GM13977 (cell line): Measurements from ENCODE around the gene XIRP1.

Experiments
- DNase-seq: peaks from one replicate; pipeline ENCODE4 v3.0.0; 2012; ENCODE audit warnings: low spot score
- in situ Hi-C: fragments of 300-500 bp; cut with MboI; formaldehyde crosslinking; loops from one replicate; pipeline ENCODE4 v1.12.0; 2022; ENCODE audit warnings: low sequenced_read_pairs, low pct_unique_long_range_greater_than_20kb, mixed read lengths, inconsistent platforms; ENCODE audit not compliant: unreplicated experiment
- TF ChIP-seq, protein P1 (sequence below): IDR thresholded peaks from 2 replicates; pipeline ENCODE4 v1.5.1; 2012; ENCODE audit warnings: mild to moderate bottlenecking, control low read depth; ENCODE audit not compliant: insufficient read depth; ENCODE audit errors: extremely low read depth, missing control alignments

Gene XIRP1

DNA sequence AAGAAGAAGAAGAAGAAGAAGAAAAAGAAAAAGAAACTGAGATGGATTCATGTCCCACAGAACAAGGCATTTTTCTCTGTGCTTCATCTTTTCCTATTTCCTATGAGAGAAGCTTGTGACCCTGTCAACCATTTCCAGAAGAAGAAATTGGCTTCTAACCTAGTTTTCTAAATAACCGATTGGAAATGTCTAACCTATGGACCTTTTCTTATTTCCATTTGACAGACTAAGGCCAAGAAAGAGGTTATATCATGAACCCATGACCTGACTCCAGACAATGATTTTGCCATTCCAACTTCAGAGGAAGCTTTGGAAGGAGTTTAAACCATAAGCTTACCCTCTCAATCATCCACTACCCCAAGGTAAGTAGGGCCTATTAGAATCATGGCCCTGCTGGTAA is 22.7 kb downstream of the XIRP1 start:
- in situ Hi-C loops = no loop called here
- TF ChIP-seq, protein P1, sequence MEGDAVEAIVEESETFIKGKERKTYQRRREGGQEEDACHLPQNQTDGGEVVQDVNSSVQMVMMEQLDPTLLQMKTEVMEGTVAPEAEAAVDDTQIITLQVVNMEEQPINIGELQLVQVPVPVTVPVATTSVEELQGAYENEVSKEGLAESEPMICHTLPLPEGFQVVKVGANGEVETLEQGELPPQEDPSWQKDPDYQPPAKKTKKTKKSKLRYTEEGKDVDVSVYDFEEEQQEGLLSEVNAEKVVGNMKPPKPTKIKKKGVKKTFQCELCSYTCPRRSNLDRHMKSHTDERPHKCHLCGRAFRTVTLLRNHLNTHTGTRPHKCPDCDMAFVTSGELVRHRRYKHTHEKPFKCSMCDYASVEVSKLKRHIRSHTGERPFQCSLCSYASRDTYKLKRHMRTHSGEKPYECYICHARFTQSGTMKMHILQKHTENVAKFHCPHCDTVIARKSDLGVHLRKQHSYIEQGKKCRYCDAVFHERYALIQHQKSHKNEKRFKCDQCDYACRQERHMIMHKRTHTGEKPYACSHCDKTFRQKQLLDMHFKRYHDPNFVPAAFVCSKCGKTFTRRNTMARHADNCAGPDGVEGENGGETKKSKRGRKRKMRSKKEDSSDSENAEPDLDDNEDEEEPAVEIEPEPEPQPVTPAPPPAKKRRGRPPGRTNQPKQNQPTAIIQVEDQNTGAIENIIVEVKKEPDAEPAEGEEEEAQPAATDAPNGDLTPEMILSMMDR = no peak
- DNase-seq = no peak

DNA sequence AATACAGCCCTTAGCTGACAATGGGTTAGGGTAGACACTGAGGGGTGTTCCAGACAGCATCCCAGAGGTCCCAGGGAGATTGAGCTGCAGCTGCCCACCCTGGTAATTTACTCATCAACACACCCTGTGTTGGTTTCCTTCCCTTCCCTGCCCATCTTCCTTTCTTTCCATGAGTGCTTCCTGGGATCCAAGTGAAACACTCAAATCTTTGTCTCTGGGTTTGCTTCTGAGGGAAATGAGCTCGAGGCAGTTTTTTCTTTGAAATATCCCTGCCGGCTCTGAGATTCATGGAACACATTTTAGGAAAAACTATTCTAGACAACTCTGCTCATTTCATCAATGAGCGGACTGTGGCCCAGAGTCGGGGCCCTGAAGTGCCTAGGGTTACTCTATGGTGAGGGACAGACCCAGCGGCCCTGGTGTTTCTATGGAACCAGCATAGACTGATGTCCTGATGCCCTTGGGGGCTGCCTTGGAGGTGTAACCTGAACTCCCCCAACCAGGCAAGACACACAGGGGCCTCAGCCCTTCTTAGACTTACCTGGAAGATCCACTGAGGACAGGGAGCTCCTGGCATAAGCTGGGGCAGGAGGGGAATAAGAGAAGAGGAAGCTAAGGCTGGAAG is 24.1 kb downstream of the XIRP1 start:
- TF ChIP-seq, protein P1 = no peak
- in situ Hi-C loops = no loop called here
- no peak for DNase-seq

DNA sequence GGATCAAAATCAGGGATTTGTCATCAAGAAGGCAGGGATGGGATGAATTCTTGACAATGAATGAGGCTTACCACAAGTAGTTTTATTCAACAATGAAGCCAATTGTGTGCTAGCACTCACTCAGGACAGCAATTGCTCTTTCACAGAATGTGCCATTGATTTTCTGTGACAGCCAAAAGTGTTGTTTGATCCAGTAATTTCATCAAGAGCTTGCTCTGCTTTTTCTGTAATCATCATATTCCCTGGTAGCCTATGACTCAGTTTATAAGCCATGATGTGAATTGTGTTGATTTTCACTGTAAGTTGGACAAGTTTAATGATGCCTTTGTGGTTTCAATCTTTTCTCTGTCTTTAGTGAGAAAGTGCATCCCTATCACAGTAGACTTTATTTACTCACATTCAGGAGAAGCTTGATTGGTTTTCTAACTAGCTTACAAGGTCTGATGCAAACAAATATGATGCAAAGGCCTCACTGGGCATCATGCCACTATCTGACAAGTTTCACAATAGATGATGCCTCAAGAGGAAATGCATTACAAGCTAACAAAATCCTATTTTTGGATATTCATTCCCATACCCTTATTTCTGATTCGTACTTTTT is 25.4 kb downstream of the XIRP1 start:
- in situ Hi-C loops = no loop called here
- no peak for DNase-seq
- TF ChIP-seq, protein P1 = no peak

DNA sequence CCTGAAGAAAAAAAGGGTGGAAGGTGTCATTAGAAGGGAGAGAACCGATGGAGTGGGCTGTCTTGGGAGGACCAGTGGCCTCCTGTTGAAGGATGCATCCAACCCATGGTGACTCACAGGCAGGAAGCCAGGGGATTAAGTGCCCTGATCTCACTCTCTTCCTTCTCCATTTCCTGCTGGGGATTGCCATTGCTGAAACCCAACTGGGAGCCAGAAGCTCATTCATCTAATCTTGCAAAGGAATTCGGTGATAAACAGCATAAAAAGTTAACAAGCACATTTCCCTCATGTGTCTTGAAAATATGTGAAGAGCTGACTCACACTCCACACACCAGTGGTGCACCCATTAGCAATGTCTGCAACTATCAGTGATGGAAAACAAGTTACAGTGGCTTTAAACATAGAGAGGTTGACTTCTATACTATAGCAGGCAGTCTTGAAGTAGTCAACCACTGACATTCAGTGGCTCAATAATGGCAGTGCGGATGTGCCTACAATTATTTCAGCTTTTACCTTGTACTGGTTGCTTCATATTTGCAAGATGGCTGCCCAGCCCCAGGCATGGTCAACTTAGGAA is 26.2 kb downstream of the XIRP1 start:
- no peak for DNase-seq
- TF ChIP-seq, protein P1 = no peak
- in situ Hi-C loops = no loop called here

DNA sequence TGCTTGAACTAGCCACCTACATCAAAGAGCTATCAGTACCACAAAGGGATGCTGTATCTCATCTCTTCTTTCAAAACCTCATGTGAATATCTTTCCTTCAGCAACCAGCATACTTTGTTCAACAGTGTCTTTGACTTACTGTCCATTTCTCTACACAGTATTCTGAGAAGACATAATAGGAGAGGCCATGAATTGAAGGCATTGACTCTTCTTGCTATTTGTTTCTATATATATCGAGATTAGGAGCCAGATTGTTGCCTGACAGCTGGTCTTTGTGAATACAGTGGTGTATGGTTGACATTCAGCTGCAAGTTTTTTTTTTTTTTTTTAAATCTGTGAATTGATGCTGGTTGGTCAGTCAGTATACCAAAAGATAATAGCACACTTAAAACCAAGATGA is 26.9 kb downstream of the XIRP1 start:
- in situ Hi-C loops = no loop called here
- DNase-seq = no peak
- TF ChIP-seq, protein P1 = no peak

DNA sequence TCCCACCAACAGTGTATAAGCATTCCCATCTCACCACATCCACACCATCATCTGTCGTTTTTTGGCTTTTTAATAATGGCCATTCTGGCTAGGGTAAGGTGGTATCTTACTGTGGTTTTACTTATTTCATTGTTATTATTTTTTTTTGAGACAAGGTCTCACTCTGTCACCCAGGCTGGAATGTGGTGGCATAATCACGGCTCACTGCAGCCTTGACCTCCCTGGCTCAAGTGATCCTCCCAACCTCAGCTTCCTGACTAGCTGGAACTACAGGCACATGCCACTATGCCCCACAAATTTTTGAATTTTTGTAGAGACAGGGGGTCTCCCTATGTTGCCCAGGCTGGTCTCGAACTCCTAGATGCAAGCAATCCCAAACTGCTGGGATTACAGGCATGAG is 28.0 kb downstream of the XIRP1 start:
- in situ Hi-C loops = no loop called here
- DNase-seq = no peak
- TF ChIP-seq, protein P1 = no peak
